HG02938 (cell line): ENCODE data around the gene CLIP1.

Source experiments
- ATAC-seq: cut with Tn5 transposase; IDR thresholded peaks from one replicate; pipeline ENCODE4 v1.9.1; 2021; ENCODE audit warnings: mild to moderate bottlenecking, moderate library complexity; ENCODE audit not compliant: unreplicated experiment

The CLIP1 gene

DNA sequence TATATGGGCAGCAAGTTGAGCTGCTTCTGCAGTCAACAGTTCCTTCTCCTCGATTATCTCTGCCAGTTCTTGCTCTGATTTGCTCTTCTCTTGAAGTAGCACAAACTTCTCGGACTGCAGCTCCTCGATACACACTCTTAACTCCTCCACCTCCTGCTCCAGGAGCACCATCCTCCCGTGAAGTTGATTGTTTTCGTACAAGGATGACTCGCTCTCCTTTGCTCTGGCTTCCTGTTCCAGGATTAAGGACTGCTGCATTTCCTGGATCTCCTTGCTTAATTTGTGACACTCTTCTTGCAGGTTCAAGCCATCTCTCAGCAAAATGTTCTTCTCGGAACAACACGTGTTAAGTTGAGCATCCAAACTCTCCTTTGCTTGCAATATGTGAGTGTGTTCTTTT lies 100.0 kb downstream of the CLIP1 start:
- no peak for ATAC-seq

DNA sequence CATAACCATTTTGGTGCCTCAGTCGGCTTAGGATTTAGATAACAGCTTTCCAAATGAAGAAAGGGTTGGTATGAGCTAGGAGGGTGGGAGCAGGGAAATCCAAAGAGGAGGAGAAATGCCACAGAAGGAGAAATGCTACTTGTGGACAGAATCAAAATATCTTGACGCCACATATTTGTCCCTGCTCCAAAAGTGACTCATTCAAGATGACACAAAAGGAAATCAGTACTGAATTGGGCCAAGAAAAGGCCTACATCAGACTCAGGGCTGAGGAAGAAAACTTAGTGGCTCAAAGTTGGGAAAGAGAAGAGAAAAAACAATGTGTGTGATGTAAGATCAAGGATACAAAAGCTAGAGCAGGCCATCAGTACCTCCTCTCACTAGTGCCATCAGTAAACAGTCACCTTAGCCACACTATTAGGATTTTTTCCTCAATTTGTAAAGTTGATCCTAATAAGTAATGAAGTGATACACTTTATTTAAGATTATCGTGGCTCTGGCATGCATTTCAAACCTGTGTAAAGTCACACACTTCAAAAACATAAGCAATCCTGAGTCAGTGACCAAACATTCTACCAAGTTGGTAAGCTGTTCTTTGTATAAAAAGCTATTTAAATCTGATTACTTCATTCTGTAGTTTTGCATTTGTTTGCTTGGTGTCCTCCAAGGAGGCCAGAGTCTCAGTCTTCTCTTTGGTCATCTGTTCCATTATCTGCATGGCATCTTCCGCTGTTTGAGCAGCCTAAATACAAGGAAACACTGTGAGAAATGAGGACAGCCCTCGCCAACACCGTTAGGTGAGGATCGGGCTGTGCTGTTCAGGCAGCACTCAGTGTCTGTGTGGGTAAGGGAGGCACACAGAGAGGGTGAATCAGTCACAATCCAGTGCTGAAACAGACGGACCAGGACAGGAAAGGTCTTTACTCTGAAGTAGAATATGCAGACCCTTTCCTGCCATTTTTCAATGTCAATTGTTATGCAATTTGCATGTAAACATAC lies 103.6 kb downstream of the CLIP1 start:
- no peak for ATAC-seq

- no peak for ATAC-seq
Measured at GRCh38 chr12:122312926-122313325, 109.5 kb downstream of the CLIP1 start.

DNA sequence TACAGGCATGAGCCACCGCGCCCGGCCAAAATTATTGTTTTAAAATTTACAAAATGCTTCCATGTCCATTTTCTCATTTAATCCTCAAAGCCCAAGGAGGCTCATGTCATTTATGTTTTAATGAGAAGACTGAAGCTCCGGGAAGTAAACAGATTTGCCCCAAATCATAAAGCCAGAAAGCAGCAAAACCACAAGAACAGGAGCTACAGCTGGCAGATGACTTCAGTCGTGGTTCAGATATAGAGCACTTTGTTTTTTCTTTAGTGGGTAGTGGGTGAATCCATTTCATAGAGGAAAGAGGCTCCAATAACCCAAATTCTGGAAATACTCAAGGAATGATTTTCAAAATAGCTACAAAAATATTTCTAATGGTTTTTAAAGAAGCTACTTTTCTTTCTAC lies 110.8 kb downstream of the CLIP1 start:
- no peak for ATAC-seq

DNA sequence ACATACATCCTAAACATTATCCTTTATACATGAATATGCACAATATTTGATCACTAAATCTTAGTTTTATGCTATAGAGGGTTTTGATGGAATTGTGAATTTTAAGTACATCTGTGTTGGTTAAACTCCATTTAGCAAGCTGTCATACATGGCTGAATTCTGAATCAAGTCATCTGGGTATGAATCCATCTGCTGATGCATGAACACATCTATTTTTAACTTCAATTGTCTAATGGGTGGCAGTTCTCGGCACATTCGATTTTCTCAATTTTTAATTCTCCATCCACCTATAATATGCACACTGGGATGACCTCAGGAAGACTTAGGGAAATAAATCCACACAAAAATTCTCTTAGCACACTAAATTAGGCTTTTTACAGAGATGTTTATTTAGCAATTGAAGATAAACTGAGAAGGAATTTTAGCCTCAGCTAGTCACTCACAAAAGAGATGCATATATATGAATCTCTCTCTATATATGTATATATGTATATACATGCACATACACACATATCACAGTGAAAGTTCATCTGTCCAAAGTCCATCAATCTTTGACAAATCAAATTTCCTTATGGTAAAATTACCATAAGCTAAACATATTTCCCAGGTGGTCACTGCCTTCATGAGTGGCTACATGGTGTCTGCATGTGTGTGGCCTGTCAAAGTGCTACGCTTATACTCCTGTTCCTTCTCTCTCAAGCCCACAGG lies 111.7 kb downstream of the CLIP1 start:
- no peak for ATAC-seq

- ATAC-seq, result no peak
Measured at GRCh38 chr12:122309564-122310121, 112.8 kb downstream of the CLIP1 start.

GRCh38 chr12:122308811-122309210 lies 113.7 kb downstream of the CLIP1 start:
- no peak for ATAC-seq

DNA sequence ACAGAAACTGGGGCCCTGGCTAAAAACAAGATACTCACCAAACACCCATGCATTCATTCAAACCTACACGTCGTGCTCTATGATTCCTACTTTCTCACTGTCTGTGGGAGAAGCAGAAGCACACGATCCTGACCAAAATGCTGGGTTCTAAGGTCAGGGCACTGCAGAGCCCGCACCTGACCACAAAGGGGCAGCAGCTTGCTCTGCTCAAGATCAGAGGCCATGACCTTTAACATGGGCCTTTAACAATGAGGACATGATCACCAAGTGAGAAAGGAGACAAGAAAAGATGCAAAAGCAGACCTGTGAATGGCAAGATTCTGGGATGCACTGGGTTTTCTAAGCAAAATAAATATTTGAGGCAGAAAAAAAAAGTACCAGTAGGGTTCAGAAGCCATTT lies 116.1 kb downstream of the CLIP1 start:
- ATAC-seq, result no peak

DNA sequence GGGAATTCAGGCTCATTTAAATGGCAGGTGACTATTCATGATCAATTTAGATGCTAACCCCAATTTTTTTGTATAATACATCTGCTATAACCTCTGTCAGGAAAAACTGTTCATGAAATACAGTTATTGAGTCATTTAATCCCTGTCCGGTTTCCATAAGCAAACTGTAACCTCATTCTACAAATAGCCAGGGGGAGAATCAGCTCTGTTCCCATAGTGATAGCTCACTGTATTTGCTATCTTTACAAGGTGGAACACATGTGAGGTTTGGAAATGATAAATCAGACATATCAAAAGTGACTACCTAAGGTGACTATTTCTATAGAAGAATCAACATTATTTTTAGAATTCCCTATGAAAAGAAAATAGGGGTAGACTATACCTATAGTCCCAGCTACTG lies 117.5 kb downstream of the CLIP1 start:
- ATAC-seq, result no peak

GRCh38 chr12:122303068-122303467 lies 119.4 kb downstream of the CLIP1 start:
- no peak for ATAC-seq

- no peak for ATAC-seq
Measured at GRCh38 chr12:122298071-122298748, 124.3 kb downstream of the CLIP1 start.

DNA sequence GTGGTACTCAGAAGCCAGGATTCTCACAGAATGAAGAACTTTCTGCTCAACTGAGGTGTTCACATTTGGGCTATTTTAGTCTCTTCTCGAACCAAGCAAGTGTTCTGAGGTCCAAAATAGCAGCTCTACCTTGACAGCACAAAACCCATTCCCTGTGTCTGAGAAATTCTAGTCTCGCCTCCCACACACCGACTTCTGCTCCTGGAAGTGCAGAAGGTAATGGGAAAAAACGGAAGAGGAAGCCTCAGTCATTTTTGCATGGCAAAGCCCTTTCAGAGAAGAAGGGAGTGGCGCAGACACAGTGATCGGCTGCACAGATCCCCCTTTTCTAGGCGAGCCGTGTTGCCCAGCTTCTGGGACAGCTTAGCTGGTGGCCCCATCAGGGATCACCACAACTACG lies 125.0 kb downstream of the CLIP1 start:
- ATAC-seq, result no peak

DNA sequence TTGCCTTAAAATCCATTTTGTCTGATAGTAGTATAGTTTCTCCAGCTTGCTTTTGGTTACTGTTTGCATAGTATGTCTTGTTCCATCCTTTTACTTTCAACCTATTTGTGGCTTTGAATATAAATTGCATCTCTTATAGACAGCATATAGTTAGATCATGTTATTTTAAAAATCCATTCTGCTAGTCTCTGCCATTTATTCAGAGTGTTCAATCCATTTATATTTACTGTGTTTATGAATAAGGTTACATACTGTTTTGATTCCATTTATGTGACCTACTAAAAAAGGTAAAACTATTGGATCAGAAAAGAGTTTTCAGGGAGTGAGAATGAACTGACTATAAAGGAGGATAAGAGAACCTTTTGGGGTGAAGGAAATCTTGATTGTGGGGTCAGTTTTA lies 126.6 kb downstream of the CLIP1 start:
- ATAC-seq, result no peak

DNA sequence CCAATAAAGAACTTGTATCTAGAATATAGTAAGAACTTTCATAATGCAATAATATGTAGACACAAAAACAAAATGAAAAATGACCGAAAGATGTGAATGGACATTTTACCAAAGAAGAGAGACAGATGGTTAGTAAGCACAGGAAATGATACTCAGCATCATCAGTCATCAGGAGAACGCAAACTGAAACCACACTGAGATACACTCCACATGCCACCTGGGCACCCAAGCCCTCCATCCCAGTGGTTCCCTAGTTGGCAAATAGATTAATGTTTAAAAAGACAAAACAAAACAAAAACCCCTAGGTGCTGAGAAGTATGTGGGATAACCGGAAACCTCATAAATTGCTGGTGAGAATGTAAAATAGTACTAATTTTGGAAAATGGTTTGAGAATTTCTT lies 129.4 kb downstream of the CLIP1 start:
- ATAC-seq, result no peak

GRCh38 chr12:122291431-122291830 lies 131.0 kb downstream of the CLIP1 start:
- no peak for ATAC-seq

DNA sequence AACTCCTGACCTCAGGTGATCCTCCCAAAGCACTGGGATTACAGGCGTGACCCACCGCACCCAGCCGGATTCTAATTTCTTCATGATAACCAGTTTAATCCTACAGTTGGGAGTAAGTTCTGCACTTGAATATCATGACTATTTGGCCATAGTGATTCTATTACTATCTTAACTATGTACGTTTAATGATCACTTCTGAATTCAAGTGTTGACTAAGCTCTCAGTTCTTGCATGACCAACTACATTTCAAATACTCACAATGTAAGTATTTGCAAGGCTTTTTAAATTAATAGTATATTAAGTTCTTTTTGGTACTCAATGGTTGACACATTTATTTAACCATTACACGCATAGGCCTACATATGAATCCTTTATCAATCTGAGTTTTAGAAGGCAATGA lies 138.8 kb downstream of the CLIP1 start:
- no peak for ATAC-seq

GRCh38 chr12:122282061-122282460 lies 140.4 kb downstream of the CLIP1 start:
- no peak for ATAC-seq

DNA sequence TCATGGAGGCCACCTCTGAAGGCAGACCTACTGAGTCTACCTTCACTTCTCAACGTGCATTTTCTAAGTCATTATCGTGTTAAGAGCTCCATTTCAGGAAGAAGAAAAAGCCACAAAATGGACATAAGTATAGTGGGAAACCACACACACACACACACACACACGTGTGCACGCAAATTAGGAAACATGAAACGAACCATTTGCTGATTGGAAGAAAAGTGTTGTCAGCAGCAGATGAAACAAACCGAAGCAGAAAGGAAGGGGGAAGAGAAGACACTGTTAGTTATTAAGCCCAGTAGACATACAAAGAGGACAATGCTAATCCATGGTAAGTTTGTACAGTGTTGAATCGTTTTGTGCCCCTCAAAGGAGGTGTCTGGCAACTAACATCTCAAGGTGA lies 146.2 kb downstream of the CLIP1 start:
- ATAC-seq, result no peak

DNA sequence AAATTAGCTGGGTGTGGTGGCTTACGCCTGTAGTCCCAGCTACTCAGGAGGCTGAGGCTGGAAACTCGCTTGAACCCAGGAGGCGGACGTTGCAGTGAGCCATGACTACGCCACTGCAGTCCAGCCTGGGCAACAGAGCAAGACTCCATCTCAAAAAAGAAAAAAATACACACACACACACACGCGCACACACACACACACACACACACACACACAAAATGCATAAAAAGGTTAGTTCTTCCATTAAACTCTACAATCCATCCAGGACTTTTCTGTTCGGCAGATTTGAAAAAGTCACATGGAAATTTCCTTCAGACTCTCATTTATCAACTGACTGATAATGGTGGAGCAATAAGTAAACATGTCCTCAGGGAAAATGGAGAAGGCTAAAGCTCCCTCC lies 147.0 kb downstream of the CLIP1 start:
- ATAC-seq, result no peak

DNA sequence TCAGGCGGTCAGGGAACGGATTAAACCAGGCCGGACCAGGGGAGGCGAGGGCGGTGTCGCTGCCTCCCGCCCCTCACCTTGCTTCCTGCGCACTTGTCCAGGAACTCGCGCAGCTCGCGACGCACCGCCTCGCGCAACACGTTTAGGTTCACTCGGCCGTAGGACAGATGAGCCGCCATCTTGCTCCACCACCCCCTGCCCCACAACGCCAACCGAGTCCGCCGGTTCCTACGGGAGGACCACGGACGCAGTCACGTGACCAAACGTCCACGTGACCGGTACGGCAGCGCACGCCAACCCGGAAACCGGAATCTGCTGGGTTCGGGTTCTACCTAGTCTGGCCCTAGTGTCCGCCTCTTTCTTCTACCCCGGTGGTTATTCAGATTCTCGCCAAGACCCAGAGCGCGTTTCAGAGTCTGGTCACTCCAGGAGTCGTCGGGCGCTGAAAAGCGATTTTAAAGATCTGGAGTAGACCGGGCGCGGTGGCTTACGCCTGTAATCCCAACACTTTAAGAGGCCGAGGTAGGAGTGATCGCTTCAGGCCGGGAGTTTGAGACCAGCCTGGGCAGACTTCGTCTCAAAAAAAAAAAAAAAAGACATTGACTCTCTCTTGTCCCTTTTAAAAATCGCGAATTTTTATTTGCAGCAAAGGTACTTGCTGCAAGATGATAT lies 156.1 kb downstream of the CLIP1 start, which contains the start of gene VPS33A:
Gene VPS33A, minus strand, starts transcription at position 265 of the 672 bp plus-strand sequence. Its CDS starts 86 bp downstream, at position 179.
- ATAC-seq, result peak; percentile 91

DNA sequence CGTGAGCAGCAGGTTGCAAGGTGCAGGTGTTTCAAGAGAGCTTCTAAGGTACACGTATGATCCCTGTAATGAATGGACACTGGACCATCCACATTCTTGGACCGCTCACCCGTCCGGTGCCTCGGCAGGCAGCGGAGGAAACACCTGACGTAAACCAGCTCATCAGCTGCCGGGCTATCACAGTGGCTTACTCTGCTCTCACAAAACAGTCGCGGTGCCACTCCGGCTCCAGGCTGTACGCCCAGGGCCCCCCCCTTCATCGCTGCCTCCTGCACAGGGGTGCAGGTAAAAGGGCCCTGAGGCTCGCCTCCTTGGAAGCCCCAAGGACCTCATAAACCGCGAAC lies 156.6 kb downstream of the CLIP1 start:
- ATAC-seq, result peak; percentile 38
